Measurements from ENCODE around the gene TMEM187.

- TF ChIP-seq, protein P1, sequence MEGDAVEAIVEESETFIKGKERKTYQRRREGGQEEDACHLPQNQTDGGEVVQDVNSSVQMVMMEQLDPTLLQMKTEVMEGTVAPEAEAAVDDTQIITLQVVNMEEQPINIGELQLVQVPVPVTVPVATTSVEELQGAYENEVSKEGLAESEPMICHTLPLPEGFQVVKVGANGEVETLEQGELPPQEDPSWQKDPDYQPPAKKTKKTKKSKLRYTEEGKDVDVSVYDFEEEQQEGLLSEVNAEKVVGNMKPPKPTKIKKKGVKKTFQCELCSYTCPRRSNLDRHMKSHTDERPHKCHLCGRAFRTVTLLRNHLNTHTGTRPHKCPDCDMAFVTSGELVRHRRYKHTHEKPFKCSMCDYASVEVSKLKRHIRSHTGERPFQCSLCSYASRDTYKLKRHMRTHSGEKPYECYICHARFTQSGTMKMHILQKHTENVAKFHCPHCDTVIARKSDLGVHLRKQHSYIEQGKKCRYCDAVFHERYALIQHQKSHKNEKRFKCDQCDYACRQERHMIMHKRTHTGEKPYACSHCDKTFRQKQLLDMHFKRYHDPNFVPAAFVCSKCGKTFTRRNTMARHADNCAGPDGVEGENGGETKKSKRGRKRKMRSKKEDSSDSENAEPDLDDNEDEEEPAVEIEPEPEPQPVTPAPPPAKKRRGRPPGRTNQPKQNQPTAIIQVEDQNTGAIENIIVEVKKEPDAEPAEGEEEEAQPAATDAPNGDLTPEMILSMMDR (IDR thresholded peaks at IDR 0.05 in 8 of 11, conservative IDR thresholded peaks at IDR 0.05 in 3 of 11), result no peak
- no peak for TF ChIP-seq POLR2A (IDR thresholded peaks at IDR 0.05)
Measured at GRCh38 chrX:153945956-153946943, 26.3 kb upstream of the TMEM187 start.

Data from spleen (tissue), 7 donors.